ENCODE data around the gene EXOC7. TPM values are rescaled to one million over a fixed set of nuclear protein-coding genes. Genes with fewer than 3 reads are reported as not detected.
A peak's percentile ranks its signal among the peaks of the same experiment; 100 is the strongest.

The EXOC7 gene, protein sequence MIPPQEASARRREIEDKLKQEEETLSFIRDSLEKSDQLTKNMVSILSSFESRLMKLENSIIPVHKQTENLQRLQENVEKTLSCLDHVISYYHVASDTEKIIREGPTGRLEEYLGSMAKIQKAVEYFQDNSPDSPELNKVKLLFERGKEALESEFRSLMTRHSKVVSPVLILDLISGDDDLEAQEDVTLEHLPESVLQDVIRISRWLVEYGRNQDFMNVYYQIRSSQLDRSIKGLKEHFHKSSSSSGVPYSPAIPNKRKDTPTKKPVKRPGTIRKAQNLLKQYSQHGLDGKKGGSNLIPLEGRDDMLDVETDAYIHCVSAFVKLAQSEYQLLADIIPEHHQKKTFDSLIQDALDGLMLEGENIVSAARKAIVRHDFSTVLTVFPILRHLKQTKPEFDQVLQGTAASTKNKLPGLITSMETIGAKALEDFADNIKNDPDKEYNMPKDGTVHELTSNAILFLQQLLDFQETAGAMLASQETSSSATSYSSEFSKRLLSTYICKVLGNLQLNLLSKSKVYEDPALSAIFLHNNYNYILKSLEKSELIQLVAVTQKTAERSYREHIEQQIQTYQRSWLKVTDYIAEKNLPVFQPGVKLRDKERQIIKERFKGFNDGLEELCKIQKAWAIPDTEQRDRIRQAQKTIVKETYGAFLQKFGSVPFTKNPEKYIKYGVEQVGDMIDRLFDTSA
- total RNA-seq, result 10 to 100 TPM; 85.0 to 91.9 TPM

DNA sequence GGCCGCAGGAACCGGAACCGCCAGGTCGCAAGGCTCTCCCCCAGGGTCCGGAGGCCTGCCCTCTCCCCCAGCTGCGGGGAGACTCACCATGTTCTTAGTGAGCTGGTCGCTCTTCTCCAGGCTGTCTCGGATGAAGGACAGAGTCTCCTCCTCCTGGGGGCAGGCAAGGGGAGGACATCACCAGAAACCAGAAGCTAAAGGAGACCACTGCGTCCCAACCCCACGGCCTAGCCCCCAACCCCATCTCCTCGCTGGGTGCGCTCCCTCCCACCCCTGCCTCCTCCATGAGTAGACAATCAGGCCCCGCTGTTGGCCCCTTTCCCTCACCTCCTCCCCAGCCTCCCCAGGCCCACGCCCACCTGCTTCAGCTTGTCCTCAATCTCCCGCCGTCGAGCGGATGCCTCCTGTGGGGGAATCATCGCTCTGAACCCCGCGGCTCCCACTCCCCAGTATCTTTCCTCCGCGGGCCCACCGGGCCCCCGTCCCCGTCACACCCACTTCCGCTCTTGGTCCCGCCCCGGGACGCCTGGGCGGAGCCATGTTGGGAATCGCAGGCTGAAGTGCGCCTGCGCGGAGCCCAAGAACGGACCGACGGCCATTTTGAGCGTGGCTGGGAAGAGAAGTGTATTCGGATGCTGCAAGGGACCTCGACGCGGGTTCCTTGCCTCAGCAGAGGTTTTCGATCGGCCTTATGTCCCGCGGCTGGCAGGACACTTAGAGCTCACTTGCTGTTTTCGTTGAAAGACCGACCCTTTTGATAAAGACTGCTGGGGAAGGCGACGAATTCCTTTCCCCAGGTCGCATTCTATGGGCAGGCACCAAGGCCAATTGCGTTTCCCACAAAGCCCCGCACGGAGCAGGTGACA is at the start of gene EXOC7:
EXOC7 (minus strand) TSS at position 514 of the 866 bp plus-strand sequence; CDS start at position 419, 95 bp downstream.
- ATAC-seq (peak; percentile 92 to 97), DNase-seq (ENCODE audit: low spot score in 2 of 2) (peak; percentile 94 to 97)
- H3K9me3 Mint-ChIP-seq, result no peaks in the 10 kb centered on the region
- H3K36me3 Mint-ChIP-seq, result peaks cover 13 to 18% of the 10 kb centered on the region in 2 donors
- peak within 1 kb of the TSS; percentile 94 to 98 for H3K27ac Mint-ChIP-seq

DNA sequence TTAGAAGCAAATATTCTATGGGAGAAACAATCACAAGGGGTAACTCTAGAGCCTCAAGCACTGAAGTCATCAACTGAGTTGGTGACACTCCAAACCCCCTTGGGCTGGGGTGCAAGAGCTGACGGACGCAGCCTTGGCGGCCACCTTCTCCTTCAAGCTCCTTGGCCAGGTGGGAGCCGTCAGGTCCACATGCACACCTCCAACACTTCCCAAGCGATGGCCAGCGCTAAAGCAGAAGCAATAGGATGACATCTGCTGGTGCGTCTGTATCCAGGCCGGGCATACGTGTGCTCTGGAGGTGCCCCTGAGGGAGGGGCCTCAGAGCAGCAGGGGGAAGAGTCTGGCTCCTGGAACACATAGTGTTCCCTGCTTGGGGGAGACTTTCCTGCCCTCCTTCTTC is 49.6 kb upstream of the EXOC7 start:
- Mint-ChIP-seq H3K27ac (peak overlapping the region in 1 of 2 donors; percentile 36), H3K9me3 (no peaks in the 10 kb centered on the region), H3K36me3 (peaks cover 25 to 34% of the 10 kb centered on the region in 2 donors)
- no peak for ATAC-seq
- DNase-seq (ENCODE audit: low spot score in 2 of 2), result no peak

DNA sequence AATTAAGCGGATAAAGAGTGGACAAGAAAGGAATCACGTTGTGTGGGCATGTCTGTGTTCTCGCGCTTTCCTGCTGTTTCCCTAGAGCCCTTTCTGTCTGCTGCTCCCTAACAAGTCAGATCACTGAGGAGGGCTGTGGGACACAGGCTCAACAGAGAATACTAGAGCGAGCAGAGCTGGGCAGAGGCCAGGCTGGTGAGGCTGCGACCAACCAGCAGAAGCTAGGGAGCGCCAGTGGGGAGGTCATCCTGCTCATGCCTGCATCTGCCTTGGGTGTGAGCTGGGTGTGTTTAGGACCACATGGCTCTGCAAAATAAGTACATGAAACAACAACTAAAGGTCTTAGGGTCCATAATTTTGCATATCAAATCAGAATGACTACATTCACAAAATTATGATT is 49.0 kb upstream of the EXOC7 start:
- no peaks in the 10 kb centered on the region for H3K9me3 Mint-ChIP-seq
- ATAC-seq, result no peak
- H3K27ac Mint-ChIP-seq, result peak overlapping the region in 1 of 2 donors; percentile 79
- peaks cover 25 to 28% of the 10 kb centered on the region in 2 donors for H3K36me3 Mint-ChIP-seq
- no peak for DNase-seq (ENCODE audit: low spot score in 2 of 2)

DNA sequence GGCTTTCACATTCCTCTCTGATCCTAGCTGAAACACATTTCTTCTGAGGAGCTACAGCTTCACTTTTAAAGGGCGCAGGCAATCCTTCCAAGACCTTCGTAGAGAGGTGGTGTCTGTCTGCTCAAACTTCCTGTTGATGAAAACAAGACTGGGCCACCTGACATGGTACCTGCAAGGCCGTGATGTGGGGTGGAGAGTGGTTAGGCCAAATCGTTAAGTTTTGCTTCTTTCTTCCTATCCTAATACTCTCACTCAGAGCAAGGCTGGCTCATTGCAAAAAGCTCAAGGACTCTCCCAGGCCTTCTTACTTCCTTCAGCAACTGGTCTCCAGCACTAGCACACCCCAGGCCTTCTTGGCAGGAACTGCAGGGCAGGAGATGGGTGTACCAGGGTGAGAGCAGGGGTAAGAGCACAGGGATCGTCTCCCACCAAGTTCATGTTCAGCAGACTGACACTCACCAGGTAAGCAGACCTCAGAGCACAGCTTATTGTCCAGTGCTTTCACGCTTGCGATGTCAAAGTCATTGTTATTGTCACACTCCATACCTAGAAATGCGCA is 48.4 kb upstream of the EXOC7 start:
- Mint-ChIP-seq H3K36me3 (peaks cover 22 to 25% of the 10 kb centered on the region in 2 donors), H3K9me3 (no peaks in the 10 kb centered on the region), H3K27ac (peak overlapping the region; percentile 17 to 79)
- DNase-seq (ENCODE audit: low spot score in 2 of 2) (no peak), ATAC-seq (no peak)

DNA sequence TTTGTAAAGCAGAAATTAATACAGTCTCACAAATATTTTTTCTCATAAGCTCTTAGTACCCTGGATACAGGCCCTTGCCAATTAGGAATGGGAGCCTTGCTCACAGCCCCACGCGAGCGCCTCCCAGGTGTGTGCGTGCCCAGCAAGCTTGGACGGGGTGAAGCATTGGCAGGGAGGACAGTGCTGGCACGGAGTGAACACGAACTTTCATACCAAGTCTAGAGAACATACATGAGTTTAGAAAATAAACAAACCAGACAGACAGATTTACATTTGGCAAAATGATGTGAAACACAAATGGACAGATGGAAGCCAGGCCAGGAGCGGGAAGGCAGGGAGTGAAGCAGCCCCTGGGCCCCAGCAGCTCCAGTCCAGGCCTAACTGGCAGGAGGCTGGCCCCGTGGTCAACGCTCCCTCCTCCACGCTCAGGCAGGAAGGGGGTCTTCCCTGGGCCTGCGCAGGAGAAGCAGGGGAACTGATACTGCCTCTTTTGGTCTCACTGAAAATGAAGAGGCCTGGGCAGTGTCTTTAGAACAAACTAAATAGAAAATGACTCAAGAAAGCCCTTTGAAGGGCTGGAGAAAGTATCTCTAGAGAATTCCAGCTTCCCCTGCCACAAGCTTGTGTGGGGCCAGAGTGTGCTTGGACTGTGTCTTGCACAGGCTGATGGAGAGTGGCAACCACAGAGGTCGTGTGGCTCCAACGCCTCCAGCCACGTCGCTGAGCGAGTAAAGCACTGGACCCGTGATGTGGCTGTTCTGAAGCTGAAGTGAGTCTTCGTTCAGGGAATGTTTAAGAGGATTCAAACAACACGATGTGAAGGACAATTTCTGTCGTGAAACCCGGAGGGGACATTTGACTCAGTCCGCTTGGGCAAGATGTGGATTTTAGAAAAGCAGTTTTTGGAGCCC is 47.4 kb upstream of the EXOC7 start:
- no peak for ATAC-seq
- DNase-seq (ENCODE audit: low spot score in 2 of 2), result no peak
- Mint-ChIP-seq H3K36me3 (peaks cover 24 to 25% of the 10 kb centered on the region in 2 donors), H3K27ac (peak overlapping the region in 1 of 2 donors; percentile 79), H3K9me3 (no peaks in the 10 kb centered on the region)

DNA sequence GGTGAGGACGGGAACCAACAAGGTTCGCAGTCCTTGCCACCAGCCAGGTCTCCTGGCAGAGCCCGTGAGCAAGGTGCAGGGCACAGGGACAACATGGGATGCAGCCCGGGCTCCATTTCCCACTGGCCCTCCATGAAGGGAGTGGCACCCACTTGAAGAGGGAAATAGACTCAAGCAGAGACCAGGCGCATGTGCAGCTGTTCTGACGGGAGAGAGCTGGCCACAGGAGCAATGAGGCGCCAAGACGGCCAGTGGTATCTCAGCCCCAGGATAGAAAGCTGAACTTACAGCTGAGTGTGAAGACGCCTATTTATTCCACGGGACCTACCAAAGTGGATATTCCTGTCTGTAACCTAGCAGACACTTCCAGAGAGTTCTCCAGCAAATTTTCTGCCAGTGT is 45.6 kb upstream of the EXOC7 start:
- H3K36me3 Mint-ChIP-seq, result peaks cover 24% of the 10 kb centered on the region in 2 donors

DNA sequence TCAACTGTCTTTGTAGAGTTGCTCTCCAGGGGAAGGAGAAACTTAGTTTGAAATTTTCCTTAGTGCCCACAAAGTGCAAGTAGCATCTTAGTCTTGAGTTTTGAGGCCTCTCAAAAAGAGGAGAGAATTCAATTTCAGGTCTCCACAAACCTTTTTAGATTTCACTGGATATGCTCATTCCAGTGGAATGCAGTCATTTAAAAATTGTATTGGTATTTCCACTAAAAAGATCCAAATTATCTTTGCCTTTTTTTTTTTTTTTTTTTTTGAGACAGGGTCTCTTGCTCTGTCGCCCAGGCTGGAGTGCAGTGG is 44.4 kb upstream of the EXOC7 start:
- no peaks in the 10 kb centered on the region for H3K9me3 Mint-ChIP-seq
- ATAC-seq (no peak), DNase-seq (ENCODE audit: low spot score in 2 of 2) (no peak)
- no peak overlapping the region for H3K27ac Mint-ChIP-seq
- H3K36me3 Mint-ChIP-seq, result peaks cover 18 to 19% of the 10 kb centered on the region in 2 donors

More for the DNA sequence above, 45.6 kb upstream of the EXOC7 start:
- DNase-seq (ENCODE audit: low spot score in 2 of 2) (no peak), ATAC-seq (no peak)
- Mint-ChIP-seq H3K27ac (peak overlapping the region in 1 of 2 donors; percentile 46), H3K9me3 (no peaks in the 10 kb centered on the region)

DNA sequence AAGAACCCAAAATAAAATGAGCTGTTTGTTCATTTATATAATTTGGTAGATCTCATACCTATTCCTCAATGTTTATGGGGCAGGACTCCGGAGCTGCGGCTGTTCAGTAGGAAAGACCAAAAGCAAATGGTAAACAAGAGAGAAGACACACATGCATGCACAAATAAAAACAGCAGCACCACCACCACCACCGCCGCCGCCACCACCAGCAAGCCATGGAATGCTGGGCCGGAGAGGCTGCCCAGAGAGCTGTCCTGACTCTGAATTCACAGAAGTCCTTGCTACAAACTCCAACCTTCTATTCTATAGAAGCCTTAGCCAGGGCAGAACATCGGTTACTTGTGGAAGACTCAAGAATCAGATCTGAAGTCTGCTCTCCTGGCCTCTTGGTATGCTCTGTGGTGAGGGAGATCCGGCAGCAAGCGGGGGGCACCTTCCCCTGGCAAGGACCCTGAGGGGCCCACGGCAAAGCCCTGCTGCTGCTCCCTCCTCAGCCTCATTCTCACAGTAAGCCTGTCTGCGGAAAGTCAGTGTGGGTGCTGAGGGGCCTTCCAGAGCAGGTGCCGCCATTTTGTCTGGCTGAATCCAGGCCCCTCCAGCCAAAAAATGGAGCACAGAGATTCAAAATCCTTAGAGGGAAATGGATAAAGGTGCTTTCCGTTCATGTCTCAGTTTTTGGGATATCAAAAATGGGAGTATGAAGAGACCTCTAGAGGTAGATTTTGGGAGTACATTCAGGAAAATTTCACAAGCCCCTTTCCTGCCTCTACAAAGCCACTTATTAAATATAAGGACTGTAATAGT is 43.8 kb upstream of the EXOC7 start:
- no peak overlapping the region for H3K27ac Mint-ChIP-seq
- peak in 1 of 2 donors; percentile 52 for DNase-seq (ENCODE audit: low spot score in 2 of 2)
- peaks cover 15 to 19% of the 10 kb centered on the region in 2 donors for H3K36me3 Mint-ChIP-seq
- ATAC-seq, result no peak
- H3K9me3 Mint-ChIP-seq, result no peaks in the 10 kb centered on the region

DNA sequence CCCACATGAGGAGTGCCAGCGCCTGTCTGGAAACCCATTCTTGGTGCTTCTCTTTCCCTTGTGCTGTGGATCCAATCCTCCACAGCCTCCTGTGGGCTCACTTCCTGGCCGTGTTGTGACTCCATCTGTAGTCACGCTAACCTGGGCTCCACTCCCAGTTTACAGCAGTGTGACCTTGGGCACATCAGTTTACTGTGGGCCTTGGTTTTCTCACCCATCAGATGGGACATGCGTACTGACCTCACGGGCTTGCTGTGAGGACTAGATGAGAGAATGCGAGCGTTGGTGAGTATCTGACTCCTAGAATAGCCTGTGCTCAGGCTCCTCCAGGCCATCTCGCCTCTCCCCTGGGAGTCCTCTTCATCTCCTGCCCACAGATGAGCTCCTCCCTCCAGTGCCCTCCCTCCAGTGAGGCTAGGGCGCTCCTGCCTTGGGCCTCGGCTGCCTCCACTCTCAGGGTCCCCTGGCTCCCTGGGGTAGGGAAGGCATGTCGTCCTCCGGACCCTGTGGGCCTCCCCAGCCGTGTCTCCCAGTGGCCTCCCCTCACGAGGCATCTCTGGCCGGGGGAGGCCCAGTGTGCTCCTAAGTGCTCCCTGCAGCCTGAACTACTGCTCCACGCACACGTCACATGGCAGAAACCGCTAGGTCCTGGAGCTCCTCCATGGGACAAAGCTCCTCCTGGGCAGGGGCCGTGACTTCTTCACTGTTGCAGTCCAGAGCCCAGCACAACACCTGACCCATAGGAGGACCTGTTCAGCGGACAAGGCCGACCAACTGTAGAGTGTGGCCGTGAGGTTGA is 42.7 kb upstream of the EXOC7 start:
- no peaks in the 10 kb centered on the region for H3K9me3 Mint-ChIP-seq
- DNase-seq (ENCODE audit: low spot score in 2 of 2) (peak in 1 of 2 donors; percentile 55), ATAC-seq (peak in 1 of 2 donors; percentile 49)
- peak overlapping the region; percentile 94 to 97 for H3K27ac Mint-ChIP-seq
- H3K36me3 Mint-ChIP-seq, result peaks cover 8 to 9% of the 10 kb centered on the region in 2 donors

DNA sequence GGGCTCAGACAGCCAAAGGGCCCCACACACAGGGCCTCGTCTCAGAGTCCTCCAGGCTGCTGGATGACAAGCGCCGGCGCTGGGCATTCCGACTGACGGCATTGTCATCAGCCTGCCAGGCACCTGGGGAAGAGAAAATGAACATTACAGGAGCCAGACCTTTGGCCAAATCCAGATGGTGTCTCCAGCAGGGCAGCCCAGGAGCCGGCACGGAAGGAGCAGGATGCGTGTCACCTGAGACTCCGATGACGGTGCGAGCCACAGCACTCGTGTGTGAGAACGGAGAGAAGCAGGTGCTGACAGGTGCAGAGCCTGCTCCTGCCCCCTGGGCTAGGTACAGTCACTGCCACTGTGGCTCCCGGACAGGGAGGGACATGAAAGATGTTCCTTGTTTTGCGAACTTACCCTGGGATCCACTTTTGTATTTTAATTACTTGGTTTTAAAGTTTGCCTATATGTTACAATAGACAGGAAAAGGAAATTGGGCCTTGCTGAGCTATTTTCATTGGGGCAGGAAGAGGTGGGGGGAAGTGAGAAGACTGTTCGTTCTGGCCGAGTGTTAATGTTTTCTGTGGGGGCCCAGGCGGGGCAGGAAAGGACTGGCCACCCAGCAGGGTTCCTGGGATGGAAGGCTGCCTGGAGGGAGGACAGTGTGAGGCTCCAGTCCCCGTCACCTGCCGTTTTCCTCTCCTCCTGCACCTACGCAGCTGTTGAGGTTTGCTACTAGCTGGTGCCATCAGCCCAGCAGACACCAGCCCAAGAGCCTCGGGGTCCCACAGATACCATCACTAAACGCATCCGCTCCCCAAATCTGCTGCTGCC is 41.9 kb upstream of the EXOC7 start:
- peak in 1 of 2 donors; percentile 58 for DNase-seq (ENCODE audit: low spot score in 2 of 2)
- H3K9me3 Mint-ChIP-seq, result no peaks in the 10 kb centered on the region
- H3K27ac Mint-ChIP-seq, result peak overlapping the region; percentile 94 to 97
- peak in 1 of 2 donors; percentile 67 for ATAC-seq
- peaks cover 0 to 9% of the 10 kb centered on the region in 2 donors for H3K36me3 Mint-ChIP-seq

DNA sequence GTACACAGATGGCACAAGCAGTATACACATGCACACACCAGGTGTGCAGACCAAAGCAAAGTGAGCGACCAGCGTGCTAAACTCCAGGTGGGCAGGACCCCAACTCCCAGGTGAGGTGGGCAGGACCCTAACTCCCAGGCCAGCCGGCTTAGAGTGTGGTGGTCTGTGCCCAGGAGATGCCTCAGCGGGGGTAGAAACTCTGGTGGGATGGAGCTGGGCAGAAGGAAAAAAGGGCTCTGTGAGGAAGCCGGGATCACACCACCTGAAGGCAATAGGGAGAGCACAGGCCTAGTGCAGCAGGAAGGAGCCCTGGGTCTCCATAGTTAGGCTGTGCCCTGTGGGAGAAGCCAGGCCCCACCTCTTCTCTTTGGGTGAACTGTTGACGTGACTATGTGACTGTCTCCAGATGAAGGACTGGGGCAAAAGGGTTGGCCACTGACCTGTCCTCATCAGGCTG is 39.0 kb upstream of the EXOC7 start:
- peak in 1 of 2 donors; percentile 49 for DNase-seq (ENCODE audit: low spot score in 2 of 2)
- H3K27ac Mint-ChIP-seq, result peak overlapping the region; percentile 75 to 97
- peaks cover 0 to 9% of the 10 kb centered on the region in 2 donors for H3K36me3 Mint-ChIP-seq

DNA sequence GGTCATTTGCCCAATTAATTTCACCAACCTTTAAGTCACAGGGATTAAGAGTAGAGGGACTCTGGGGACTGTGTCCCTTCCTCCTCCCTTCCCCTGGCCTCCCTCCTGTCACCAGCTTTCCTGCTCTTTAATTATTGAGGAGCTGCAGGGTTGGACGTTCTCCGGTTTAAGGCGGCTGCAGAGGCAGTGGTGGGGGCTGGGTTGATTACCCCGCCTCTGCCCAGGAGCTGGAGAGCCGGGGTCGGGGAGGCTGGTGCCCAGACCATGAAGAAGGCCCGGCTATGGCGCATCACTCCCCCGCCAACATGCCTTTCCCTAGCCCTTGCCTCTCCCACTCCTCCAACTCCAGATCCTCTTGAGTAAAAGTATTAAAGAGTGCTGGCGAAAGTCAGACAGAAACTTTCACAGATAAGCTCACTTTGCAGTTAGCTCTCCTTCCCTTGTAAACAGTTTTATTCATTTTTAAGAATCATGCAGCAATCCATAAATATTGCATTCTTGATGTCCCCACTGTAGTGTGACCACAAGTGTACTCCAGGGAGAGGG is 38.5 kb upstream of the EXOC7 start:
- Mint-ChIP-seq H3K36me3 (peaks cover 0 to 9% of the 10 kb centered on the region in 2 donors), H3K9me3 (no peaks in the 10 kb centered on the region), H3K27ac (peak overlapping the region in 1 of 2 donors; percentile 97)
- DNase-seq (ENCODE audit: low spot score in 2 of 2) (peak in 1 of 2 donors; percentile 39), ATAC-seq (no peak)

More for the DNA sequence above, 39.0 kb upstream of the EXOC7 start:
- H3K9me3 Mint-ChIP-seq, result no peaks in the 10 kb centered on the region
- no peak for ATAC-seq

All from activated naive CD4-positive, alpha-beta T cell treated with anti-CD3 and anti-CD28 coated beads, Interleukin-2, amount 50 U/mL, for 72 hours (primary cell).